ENCODE results near the gene MRPS27.

The MRPS27 gene

GRCh38 chr5:72205431-72206009 lies 114.5 kb downstream of the MRPS27 start:
- DNase-seq, result no peak

DNA sequence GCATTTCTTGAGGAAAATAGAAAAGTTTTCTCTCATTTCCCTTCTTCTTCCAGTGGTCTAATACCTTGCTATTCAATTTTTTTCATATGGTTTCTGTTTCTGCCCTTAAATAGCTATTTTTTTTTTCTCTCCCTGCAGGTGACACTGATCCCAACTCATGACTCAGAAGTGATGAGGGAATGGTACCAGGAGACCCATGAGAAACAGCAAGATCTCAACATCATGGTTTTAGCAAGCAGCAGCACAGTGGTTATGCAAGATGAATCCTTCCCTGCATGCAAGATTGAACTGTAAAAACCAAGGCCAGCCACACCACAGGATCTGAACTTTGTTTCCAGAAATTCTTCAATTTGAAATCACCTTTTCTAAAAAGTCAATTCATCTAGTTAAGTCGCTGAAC lies 115.1 kb downstream of the MRPS27 start:
- DNase-seq, result no peak

DNA sequence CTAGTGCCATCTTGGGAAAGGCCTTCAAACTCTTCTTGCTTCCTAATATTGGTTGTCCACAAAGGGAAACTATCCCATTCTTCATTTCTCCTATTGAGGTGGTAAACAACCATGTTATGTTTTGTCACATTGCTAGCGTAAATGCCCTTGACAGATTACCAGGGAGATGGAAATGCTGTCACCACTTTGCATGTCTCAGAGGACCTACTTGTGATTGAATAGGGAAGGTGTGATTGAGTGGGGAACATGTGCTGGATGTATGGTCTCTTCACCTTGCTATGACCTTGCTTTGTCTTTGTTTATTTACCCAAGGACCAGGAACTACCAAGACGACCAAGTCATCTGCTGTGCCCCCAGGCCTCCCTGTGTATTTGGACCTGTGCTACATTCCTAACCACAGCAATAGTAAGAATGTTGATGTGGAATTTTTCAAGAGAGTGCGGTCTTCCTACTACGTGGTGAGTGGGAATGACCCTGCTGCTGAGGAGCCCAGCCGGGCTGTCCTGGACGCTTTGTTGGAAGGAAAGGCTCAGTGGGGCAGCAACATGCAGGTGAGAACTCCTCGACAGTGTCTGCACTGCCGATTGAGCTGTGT lies 116.7 kb downstream of the MRPS27 start:
- DNase-seq, result no peak

- no peak for DNase-seq
Observed at GRCh38 chr5:72202331-72202825, 117.7 kb downstream of the MRPS27 start.

DNA sequence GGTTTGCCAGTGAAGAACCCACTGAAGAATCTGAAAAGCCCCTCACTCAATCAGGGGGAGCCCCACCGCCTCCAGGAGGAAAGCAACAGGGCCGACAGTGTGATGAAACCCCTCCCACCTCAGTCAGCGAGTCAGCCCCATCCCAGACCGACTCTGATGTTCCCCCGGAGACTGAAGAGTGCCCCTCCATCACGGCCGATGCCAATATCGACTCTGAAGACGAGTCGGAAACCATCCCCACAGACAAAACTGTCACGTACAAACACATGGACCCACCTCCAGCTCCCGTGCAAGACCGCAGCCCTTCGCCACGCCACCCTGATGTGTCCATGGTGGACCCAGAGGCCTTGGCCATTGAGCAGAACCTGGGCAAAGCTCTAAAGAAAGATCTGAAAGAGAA lies 120.4 kb downstream of the MRPS27 start:
- DNase-seq, result no peak

DNA sequence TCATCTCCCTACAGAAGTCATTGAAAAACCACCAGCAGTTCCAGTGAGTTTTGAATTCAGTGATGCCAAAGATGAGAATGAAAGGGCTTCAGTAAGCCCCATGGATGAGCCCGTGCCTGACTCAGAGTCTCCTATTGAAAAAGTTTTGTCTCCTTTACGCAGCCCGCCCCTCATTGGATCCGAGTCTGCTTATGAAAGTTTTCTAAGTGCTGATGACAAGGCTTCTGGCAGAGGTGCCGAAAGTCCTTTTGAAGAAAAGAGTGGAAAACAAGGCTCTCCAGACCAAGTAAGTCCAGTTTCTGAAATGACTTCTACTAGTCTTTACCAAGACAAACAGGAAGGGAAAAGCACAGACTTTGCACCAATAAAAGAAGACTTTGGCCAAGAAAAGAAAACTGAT lies 122.6 kb downstream of the MRPS27 start:
- DNase-seq, result no peak

DNA sequence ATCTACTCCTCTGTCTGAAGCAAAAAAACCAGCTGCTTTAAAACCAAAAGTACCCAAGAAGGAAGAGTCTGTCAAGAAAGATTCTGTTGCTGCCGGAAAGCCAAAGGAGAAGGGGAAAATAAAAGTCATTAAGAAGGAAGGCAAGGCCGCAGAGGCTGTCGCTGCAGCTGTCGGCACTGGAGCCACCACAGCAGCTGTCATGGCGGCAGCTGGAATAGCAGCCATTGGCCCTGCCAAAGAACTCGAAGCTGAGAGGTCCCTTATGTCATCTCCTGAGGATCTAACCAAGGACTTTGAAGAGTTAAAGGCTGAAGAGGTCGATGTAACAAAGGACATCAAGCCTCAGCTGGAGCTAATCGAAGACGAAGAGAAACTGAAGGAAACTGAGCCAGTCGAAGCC lies 124.5 kb downstream of the MRPS27 start:
- no peak for DNase-seq

GRCh38 chr5:72194846-72195245 lies 125.2 kb downstream of the MRPS27 start:
- no peak for DNase-seq

GRCh38 chr5:72191404-72191803 lies 128.6 kb downstream of the MRPS27 start:
- DNase-seq, result peak in 2 of 58 donors; percentile 17 to 28

- DNase-seq, result no peak
Observed at GRCh38 chr5:72189146-72189545, 130.9 kb downstream of the MRPS27 start.

- DNase-seq, result no peak
Observed at GRCh38 chr5:72188166-72188565, 131.9 kb downstream of the MRPS27 start.

GRCh38 chr5:72187388-72188075 lies 132.5 kb downstream of the MRPS27 start:
- DNase-seq, result no peak

DNA sequence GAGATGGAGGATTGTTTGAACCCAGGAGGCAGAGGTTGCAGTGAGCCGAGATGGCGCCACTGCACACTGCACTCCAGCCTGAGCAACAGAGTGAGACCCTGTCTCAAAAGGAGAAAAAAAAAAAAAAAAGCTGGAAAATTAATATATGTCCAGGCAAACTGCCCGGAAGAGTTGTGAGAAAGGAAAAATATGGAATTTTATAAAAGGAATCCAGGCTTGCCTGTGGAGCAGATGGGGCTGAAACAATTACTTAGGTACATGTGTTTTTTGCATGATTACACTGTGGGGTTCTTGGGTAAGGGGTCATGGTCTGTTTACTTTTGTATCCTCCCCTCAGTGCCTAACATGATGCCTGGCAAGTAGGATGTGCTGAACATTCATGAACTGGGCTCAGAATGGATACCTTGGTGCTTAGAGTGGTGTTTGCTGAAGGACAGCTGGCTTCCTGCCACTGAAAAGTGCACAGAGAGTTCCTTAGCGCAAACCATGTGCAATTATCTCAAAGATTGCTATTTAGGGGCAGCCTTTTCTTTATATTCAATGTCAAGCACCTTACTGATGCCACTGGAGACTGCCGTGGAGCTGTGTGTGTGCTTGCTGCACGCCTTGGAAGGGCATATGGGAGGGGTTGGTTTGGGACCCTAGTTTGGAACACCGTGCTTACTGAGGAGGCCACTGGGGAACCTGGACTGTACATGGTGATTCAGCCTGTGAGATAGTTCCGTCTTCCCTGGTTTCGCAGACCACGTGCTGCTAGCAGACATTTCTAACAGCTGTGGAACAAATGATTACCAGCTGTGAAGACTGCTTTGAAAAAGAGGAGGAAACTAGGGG lies 134.3 kb downstream of the MRPS27 start:
- no peak for DNase-seq

- DNase-seq, result no peak
Observed at GRCh38 chr5:72184408-72184807, 135.6 kb downstream of the MRPS27 start.

GRCh38 chr5:72183101-72183520 lies 136.9 kb downstream of the MRPS27 start:
- no peak for DNase-seq

DNA sequence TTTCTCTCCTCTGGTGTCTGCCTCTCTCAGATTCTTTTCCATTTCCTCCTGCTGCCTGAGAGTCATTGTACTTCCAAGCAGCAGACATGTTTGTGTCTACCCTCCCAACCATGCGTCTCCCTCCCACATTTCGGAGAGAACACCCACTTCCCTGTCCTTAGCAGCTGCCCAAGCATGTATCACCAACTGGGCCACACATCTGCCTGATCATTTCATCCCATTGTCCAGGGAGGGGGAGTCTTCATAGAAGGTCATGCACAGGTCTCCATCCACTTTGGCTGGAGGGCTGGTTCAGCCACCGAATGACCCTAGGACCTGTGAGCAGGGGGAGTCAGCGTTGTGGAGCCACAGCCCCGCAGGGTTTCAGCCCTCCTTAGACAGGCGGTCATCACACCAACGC lies 137.4 kb downstream of the MRPS27 start:
- DNase-seq, result no peak

DNA sequence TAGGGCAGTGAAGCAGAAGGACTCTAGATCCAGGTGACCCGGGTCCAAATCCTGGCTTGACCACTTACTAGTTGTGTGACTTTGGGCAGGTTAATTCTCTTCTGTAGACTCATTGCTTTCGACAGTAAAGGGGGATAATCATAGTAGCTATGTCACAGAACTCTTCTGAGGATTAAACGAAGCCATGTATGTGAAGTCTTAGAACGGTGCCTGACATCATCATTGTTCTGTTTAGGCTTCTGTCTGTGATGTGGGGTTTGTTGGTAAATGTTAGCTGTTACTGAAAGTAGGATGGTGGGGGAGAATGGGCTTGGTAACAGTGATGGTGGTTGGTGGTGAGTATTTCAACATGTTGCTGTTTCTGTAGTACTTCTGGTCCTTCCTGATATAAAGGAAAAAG lies 139.1 kb downstream of the MRPS27 start:
- peak in 1 of 58 donors; percentile 14 for DNase-seq

- peak in 24 of 58 donors; percentile 13 to 79 (median 44) for DNase-seq
Observed at GRCh38 chr5:72179816-72180440, 140.1 kb downstream of the MRPS27 start.

- peak in 38 of 58 donors; percentile 15 to 83 (median 46) for DNase-seq
Observed at GRCh38 chr5:72179028-72179815, 140.8 kb downstream of the MRPS27 start.

GRCh38 chr5:72177538-72177937 lies 142.5 kb downstream of the MRPS27 start:
- no peak for DNase-seq

Data from anterior cingulate cortex (tissue), 58 donors.